Measurements from ENCODE around the gene TRNAU1AP.
"Not testable (repeated sequence)": the region's sequence is repeated elsewhere in the genome, so short reads cannot be mapped to it uniquely, and the experiment has no call there.

Gene TRNAU1AP

DNA sequence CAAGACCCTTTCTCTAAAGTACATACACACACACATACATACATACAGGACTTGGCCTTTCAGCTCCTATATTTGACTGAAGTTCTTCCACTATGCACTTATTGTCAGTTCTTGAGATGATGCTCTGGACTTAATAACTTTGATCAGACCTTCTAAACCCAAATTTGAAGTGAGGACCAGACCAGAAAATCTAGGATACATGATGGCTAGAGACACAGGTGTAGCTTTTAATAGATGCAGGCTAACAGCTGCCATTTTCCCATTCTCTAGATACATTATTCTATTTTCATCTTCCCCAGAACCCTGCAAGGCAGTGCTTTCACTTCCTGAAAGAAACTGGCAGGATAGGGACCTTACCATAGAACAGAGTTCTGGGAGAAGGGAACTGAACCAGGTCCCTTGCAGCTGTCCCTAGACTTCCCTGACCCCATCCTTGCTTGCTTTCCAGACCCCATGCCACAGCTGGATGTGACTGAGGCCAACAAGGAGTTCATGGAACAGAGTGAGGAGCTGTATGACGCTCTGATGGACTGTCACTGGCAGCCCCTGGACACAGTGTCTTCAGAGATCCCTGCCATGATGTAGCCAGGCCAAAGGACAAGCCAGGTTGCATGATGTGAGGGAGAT is 24.3 kb downstream of the TRNAU1AP start:
- DNase-seq (ENCODE audit: low read depth, low spot score), result no peak

DNA sequence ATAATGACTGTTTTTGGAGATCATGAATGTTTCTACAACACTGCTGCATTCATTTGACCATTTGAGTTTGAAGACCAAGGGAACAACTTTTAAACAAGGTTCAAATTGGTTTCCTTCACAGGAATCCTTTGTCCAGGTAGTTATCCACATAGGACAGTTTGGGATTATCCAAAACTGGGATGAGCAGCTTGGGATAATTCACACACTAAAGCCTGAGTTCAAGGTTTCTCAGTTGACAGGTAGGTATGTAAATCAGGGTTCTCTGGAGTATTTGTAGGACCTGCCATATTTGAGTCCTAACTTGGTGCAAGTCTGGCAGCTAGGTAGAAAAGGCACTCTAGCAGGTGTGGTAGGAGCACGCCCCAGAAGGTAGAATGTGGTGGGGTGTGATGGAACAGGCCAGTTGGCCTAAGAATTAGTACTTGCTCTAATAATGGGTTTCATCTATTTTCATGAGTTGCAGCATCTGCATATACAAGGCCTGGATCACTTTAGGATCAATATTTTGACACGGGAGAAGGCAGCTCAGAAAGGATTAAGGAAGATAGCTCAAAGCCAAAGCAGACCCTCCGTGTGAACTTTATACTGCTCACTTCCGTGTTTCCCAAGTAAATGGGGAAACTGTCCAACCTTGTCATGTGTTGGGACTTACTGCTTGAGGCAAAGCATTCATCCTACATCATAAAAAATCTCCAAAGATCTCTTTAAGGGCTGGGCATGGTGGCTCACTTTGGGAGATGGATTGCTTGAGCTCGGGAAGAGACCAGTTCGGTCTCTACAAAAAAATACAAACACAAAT is 25.1 kb downstream of the TRNAU1AP start:
- DNase-seq (ENCODE audit: low read depth, low spot score), result no peak

DNA sequence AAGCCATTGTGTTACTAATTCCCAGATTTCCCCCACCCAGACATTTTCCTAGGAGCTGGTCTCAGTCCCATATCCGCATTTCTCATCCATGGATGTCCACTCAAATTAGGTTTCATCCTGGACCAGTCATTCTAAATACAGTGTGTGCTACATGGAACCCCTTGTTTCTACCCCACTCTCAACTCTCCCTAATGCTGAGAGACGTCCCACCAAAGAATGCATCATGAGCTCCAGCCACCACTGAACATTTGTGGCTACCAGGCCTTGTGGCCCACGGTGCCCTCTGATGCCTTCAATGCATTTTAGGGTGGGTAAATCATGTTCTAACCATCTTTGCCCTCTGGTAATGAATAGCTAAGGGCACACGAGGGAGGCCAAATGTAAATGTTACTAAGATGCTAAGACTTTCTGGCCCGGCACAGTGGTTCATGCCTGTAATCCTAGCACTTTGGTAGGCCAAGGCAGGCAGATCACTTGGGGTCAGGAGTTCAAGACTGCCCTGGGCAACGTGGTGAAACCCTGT is 25.9 kb downstream of the TRNAU1AP start:
- DNase-seq (ENCODE audit: low read depth, low spot score), result no peak

DNA sequence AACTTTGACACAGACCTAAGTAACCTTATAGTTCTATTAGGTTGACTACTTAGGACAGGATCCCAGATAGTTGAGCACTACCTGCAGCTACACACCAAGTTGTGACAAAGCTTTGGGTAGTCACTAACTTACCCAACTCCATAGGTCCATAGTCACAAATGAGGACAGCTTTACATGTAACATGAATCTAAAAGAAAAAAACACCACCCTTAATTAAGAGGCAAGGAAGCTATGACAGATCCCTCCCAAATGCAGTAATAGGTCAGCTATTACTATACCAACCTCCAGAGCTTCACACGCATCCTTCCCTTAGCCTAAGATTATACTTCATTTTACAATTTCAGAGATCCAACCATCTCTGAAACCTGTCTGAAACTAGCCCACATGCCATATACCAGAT is 26.5 kb downstream of the TRNAU1AP start:
- DNase-seq (ENCODE audit: low read depth, low spot score), result no peak

DNA sequence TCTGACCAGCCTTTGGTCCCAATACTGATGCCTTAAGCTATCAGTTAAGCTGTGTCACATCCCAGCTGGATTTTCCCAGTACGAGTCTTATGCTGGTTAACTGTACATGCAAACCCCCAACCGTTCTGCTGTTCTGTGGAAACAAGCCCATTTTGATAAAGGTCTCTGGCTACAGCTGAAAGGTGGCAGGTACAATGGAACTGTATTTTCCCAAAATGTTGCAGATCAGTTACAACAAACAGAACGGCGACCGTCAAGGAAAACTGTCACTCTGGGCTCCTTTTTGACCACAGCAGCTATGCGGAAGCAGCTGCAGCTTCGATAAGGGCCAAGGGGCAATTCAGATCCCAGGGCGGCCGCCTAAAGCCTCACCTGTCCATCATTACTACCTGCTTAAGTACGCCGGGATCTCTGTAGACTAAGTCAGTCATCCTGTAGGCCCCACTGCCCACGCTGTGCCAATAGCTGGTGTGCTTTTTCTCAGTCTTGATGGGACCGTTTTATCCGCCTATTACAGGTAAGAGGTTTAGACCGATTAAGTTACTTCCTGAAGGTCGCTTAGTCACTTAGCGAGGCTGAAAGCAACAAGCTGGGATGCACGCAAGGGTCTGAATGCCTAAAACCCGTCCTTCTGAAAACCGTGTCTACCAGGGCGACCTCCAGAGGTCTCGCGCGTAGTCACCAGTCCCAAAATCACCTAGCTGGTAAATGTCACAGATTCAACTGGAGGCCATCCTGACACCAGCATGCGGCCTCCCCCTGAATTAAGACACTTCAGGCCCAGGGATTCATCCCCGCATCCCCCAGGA is 28.0 kb downstream of the TRNAU1AP start:
- DNase-seq (ENCODE audit: low read depth, low spot score), result peak; percentile 37

DNA sequence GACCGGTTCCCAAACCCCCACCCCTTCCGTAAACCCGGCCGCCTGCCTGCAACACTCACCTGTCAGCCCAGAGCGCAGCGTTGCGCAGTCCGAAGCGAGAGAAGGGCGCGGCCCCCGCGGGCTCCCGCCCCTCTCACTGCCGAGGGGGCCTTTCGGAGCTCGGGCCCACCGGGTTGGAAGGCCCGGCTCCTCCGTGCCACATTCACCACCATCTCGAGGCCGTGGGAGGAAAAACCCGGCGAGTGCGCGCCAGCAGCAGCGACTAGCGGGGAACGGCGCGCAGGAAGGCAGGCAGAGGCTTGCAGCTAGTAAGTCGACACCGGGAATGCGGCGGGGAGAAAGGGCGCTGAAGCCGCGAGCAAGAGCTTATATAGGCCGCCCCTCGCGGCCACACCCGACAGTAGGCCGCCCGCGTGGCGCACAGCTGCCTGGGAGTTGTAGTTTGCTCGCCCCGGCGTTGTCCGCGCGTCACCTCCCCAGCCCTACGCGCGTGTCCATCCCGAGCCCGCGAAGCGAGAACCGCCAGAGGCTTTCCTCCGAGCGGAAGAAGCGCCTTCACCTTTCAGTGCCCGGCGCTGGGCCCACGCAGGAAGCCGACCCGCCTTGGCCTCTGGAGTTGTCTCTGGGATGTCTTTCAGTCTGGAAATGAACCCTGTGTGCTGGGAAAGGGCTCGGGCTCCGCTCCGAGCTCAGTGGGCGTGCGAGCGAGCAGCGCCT is 28.8 kb downstream of the TRNAU1AP start:
- peak; percentile 77 for DNase-seq (ENCODE audit: low read depth, low spot score)

DNA sequence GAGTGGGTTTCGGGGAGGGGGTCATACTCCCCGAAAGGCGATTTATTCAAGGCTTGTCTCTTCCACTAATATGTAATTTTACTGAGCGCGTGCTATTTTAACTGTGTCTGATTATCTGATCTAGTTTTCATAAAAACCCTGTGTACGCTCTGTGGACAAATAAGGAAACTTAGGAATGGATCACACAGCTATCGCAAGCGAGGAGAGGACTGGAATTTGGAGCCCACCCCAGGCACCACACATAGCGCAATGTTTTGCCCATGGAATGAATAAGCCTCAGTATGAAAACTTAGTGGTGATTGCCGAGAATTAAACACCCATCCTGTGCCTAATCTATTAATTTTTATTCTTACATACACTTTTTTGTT is 29.3 kb downstream of the TRNAU1AP start:
- DNase-seq (ENCODE audit: low read depth, low spot score), result no peak

DNA sequence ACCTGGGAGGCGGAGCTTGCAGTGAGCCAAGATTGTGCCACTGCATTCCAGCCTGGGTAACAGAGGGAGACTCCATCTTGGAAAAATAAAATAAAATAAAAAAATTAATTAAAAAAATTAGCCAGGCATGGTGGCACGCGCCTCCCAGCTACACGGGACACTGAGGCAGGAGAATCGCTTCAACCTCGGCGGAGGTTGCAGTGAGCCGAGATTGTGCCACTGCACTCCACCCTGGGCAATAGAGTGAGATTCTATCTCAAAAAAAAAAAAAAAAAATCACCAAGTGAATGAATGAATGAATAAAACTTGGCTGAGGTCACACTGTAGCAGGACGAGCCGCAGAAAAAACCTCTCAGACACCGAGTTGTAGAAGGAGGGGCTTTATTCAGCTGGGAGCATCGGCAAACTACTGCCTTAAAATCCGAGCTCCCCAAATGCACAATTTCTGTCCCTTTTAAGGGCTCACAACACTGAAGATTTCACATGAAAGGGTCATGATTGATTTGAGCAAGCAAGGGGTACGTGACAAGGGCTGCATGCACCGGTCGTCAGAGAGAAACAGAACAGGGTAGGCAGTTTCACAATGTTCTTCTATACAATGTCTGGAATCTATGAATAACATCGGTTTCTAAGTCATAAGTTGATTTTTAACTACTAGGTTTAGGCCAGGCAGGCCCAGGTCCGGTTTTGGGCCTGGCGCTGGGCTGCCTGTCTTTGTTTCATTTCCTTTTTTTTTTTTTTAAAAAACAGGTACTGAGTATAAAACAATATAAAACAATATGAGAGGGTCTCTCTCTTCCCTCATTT is 33.9 kb downstream of the TRNAU1AP start:
- DNase-seq (ENCODE audit: low read depth, low spot score), result not testable (repeated sequence)

DNA sequence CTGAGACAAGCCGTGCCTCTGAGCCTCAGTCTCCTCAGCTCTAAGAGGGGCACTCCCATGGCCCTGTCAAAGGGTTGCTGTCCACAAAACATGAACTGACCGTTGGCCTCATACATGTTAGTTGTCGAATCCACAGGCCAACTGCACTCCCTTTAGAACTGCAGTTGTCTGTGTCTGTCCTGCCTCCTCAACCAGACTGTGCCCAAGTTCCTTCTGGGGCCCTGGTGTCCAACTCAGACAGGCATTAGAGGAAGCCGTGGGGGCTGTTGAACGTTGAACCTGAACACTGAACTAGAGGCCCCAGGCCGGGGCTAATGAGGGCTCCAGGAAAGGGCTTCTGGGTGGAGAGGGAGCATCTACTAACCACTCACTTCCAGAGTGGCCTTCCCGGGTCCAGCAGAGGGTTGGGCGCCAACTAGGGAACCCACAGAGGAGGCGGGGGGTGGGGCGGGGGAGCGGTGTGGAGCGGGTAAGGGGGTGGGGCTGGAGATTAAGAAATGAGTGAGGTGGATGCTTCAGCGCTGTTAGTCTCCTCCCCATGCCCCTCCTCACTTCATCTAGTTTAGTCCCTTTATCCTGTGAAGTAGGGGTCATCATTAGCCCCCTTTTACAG is 38.9 kb downstream of the TRNAU1AP start, which contains the start of gene RAB42:
Gene RAB42, plus strand, starts transcription at position 558 of the 613 bp plus-strand sequence. CDS start 247 bp downstream, outside the sequence.
- DNase-seq (ENCODE audit: low read depth, low spot score), result no peak

DNA sequence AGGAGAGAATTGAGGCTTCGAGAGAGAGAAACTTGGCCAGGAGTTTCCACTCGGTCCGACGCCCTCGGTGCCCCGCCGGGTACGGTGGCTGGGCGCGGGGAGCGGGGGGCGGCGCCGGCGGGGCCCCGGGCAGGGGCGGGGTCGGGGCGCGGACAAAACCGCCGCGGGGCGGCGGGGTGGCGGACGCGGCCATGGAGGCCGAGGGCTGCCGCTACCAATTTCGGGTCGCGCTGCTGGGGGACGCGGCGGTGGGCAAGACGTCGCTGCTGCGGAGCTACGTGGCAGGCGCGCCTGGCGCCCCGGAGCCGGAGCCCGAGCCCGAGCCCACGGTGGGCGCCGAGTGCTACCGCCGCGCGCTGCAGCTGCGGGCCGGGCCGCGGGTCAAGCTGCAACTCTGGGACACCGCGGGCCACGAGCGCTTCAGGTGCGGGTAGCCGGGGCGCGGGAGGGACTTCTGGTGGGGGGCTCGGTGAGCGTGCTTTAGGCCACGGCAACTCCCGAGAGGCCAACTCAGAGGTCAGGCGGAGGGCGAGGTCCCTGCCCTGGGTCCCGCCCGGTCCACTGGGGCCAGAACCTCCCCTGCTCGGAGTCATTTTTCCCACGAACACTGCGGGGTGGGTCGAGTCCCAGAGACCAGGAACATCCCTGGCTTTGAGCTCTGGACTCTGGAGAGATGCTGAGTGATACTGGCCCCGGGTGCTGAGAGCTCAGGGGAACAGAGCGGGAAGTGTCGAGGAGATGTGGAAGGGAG is 39.6 kb downstream of the TRNAU1AP start:
- DNase-seq (ENCODE audit: low read depth, low spot score), result no peak

DNA sequence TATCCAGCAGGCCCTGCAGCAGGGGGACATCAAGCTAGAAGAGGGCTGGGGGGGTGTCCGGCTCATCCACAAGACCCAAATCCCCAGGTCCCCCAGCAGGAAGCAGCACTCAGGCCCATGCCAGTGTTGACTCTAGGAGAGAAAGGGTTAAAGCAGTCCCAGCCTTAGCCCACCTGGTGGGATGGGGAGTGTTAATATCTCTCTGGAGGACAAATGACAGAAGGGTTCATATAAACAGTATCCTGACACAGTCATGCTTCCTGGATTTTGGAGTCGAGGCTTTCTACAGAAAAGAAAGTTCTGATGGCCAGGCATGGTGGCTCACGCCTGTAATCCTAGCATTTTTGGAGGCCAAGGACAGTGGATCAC is 41.1 kb downstream of the TRNAU1AP start:
- DNase-seq (ENCODE audit: low read depth, low spot score), result not testable (repeated sequence)

DNA sequence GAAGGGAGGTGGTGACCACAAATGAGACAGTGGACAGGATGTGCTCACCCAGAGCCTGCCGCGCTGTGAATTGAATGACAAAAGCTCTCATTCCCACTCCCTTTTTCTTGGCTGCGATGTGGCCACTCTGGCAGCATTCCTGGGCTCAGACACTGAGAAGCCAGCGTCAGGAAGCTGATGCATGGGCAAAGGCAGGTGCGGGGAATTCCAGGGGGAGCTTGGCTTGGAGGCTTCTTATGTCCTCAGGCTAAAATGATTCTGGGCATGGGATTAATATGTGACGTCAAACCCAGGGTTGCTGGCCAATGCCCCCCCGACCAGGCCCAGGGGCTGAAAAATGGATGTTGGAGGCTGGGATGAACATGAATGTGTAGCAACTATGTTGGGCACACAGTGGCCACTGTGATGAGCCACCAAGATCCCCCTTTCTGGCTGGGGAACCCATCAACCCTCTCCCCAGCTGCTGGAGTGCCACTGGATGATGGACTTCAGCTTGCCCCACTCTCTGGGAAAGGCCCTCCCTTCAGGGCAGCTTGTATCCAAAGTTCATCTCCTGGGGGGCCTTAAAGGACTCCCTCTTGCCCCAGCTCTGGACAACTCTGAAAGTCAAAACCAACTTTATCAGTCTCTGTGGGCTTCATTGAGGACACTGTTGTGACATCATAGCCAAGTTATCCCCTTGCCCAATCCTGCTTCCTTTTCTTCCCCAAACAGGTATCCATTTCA is 42.0 kb downstream of the TRNAU1AP start:
- not testable (repeated sequence) for DNase-seq (ENCODE audit: low read depth, low spot score)

DNA sequence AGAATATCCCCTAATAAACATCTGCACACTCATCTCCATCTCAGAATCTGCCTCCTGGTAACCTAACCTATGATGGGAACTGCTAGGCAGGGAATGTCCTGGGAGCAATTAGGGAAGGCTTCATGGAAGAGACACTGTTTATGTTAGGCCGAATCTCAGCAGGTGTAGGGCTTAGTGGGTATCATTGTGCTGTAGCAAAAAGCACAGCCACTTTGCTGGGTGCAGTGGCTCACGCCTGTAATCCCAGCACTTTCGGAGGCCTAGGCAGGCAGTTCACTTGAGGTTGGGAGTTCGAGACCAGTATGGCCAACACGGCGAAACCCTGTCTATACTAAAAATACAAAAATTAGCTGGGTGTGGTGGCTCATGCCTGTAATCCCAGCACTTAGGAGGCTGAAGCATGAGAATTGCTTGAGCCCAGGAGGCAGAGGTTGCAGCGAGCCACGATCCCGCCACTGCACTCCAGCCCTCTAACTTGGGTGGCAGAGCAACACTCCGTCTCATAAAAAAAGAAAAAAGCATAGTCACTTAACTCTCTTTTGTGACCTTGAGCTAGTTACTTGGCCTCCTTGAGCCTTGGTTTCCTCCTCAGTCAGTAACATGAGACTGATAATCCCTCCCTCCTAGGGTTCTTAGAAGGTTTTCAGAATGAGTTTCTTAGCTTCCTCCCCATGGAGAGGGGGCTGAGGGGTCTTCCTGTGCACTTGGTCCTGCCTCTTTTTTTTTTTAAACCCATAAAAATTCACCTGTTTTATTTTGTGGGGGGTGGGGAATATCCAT is 42.7 kb downstream of the TRNAU1AP start:
- DNase-seq (ENCODE audit: low read depth, low spot score), result no peak

DNA sequence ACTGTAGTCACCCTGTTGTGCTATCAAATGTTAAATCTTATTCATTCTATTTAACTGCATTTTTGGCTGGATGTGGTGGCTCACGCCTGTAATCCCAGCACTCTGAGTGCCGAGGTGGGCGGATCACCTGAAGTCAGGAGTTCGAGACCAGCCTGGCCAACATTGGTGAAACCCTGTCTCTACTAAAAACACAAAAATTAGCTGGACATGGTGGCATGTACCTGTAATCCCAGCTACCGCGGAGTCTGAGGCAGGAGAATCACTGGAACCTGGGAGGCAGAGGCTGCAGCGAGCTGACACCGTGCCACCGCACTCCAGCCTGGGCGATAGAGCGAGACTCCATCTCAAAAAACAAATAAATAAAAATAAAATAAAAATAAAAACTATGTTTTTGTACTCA is 43.4 kb downstream of the TRNAU1AP start:
- not testable (repeated sequence) for DNase-seq (ENCODE audit: low read depth, low spot score)

DNA sequence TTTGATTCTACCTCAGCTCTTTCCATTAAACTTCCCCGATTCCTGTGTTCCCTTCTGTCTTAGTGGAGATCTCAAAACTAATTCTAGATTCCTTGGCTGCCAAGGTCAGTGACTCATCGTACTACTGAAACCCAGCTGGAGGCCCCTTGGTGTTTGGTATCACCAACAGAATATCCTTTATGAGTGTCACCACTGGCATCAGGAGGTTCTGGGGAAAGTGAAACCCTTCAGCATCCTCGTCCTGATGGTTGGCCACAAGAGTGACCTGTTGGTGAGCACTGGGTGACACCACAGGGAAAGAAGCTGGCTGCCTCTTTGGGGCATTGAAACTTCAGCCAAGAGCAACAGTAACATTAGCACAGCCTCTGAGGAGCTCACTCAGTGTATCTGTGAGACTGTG is 48.8 kb downstream of the TRNAU1AP start:
- no peak for DNase-seq (ENCODE audit: low read depth, low spot score)

DNA sequence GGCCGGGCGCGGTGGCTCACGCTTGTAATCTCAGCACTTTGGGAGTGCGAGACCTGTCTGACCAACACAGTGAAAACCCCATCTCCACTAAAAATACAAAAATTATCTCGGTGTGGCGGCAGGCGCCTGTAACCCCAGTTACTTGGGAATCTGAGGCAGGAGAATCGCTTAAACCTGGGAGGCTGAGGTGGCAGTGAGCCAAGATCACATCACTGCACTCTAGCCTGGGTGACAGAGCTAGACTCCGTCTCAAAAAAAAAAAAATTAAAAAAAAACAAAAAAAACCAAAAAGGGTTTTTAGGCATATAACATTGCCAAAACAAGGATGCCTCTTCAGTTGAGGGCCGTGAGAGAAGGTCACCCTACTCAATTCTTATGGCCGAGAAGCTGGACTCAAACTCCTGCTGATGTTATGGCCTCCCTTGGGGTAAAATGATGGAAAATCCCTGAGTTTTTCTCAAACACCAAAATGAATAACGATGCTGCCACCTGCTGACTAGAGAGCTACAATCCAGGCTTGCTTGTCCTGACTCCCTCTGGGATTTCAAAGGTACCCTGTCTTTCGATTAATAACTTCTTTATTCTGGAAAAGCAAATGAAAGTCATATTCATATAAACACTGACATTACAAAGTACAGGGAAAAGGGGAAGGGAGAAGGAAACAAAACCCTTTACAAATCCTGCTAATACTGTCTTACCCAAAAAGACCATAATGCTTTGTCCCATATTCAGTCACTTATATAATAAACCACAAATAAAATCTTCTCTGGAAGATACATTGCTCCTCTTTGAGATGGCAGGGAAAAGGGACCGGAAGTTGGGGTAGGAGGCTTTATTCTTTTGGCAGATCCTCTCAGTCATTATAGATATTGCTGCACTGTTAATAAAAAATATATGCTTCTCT is 49.9 kb downstream of the TRNAU1AP start:
- DNase-seq (ENCODE audit: low read depth, low spot score), result no peak

DNA sequence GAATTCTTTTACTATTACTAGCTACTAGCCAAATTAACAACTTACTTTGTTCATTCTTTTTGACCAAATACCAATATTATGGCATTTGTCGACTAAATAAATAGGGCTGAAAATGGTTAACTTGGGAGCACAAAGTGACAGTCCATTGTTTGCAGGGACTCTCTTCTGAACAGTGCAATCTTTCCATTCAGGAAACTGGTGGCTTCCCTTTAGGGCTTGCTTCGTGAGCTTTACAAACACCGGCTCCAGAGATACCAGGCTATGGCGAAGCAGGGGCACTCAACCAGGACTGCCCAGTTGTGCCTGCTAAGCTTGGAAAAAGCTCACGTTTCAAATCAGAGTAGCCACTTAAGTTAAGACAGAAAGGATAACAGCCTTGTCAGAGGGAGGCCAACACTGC is 51.5 kb downstream of the TRNAU1AP start:
- no peak for DNase-seq (ENCODE audit: low read depth, low spot score)

Measured in activated CD4-positive, CD25-positive, alpha-beta regulatory T cell treated with anti-CD3 and anti-CD28 coated beads, Interleukin-2, amount 50 U/mL, for 16 hours (primary cell).